ENCODE results near the gene HRH1.

GRCh38 chr3:11247362-11247761 lies 93.1 kb downstream of the HRH1 start:
- TF ChIP-seq EZH2 (IDR thresholded peaks at IDR 0.05) (no peak), CTCF (IDR thresholded peaks at IDR 0.05) (no peak)
